B cell (primary cell): Measurements from ENCODE around the gene WASF3. TPM values are rescaled to one million over a fixed set of nuclear protein-coding genes. Genes with fewer than 3 reads are reported as not detected.

ENCODE experiments used
- ATAC-seq: fragments of 200-7000 bp; cut with Tn5 transposase; one replicate; pipeline ENCODE4 v1.10.0; 2021; ENCODE audit warnings: low read depth, mild to moderate bottlenecking, moderate number of reproducible peaks, moderate library complexity
- CTCF ChIA-PET: fragments of 350-600 bp; sonication (Branson Sonifier 250); formaldehyde crosslinking; loops from one replicate; lab custom pipeline; 2021; ENCODE audit warnings: antibody characterized with exemption, inconsistent platforms; lab: Charles Lee
- POLR2A ChIA-PET: fragments of 350-600 bp; sonication (Branson Sonifier 250); formaldehyde crosslinking; loops from one replicate; lab custom pipeline; 2021; ENCODE audit warnings: antibody characterized with exemption; lab: Charles Lee
- DNase-seq: peaks from one replicate; pipeline ENCODE4 v3.0.0; 2013
- H2AFZ ChIP-seq: 2 replicates; pipeline ENCODE4 v1.6.1; 2012; ENCODE audit warnings: mild to moderate bottlenecking, low read depth, low read length; ENCODE audit not compliant: insufficient read depth, poor library complexity, severe bottlenecking
- H3K27ac ChIP-seq, 2 donors: 1 replicate in 1 of 2; 2 replicates in 1 of 2; pipeline ENCODE4 v1.5.1; 2012 to 2013; ENCODE audit warnings: low read length in 2 of 2, mild to moderate bottlenecking in 2 of 2, moderate library complexity in 1 of 2
- H3K27me3 ChIP-seq, 4 experiments: fragments of 200-600 bp in 1 of 4; sonication (generic) in 1 of 4; replicated peaks in 1 of 4; 1 replicate in 2 of 4; 2 replicates in 2 of 4; pipeline versions ENCODE4 v1.6.1 to v1.7.0; 2013 to 2016; ENCODE audit warnings: low read length in 3 of 4, mild to moderate bottlenecking in 2 of 4, mixed read lengths in 1 of 4, moderate library complexity in 1 of 4; ENCODE audit not compliant: insufficient read depth in 4 of 4, control insufficient read depth in 3 of 4; ENCODE audit errors: control extremely low read depth in 1 of 4
- H3K36me3 ChIP-seq, 2 experiments: replicated peaks in 1 of 2; 1 replicate in 1 of 2; 2 replicates in 1 of 2; pipeline versions ENCODE4 v1.6.1 to v1.7.1; 2013; ENCODE audit warnings: low read length in 1 of 2; ENCODE audit not compliant: insufficient read depth in 2 of 2, control insufficient read depth in 1 of 2; ENCODE audit errors: control extremely low read depth in 1 of 2, extremely low read depth in 1 of 2
- H3K4me1 ChIP-seq, 2 donors: fragments of 200-600 bp in 1 of 2; sonication (generic) in 1 of 2; 1 replicate in 1 of 2; 2 replicates in 1 of 2; pipeline versions ENCODE4 v1.5.1 to v1.6.1; 2013 to 2017; ENCODE audit warnings: low read length in 2 of 2; ENCODE audit not compliant: control insufficient read depth in 2 of 2, insufficient read depth in 2 of 2
- H3K4me2 ChIP-seq: replicated peaks from 2 replicates; pipeline ENCODE3; 2012; ENCODE audit warnings: mild to moderate bottlenecking, low read depth, low read length; ENCODE audit not compliant: poor library complexity, severe bottlenecking
- H3K4me3 ChIP-seq, 5 experiments: fragments of 200-600 bp in 1 of 5; sonication (generic) in 1 of 5; 1 replicate in 3 of 5; 2 replicates in 2 of 5; pipeline versions ENCODE4 v1.5.1 to v1.7.0; 2011 to 2016; ENCODE audit warnings: low read length in 4 of 5, mild to moderate bottlenecking in 4 of 5, low read depth in 2 of 5, control low read depth in 1 of 5, moderate library complexity in 1 of 5; ENCODE audit not compliant: insufficient read depth in 1 of 5; ENCODE audit errors: control extremely low read depth in 1 of 5, extremely low read depth in 1 of 5
- H3K79me2 ChIP-seq: fragments of 200-600 bp; sonication (generic); one replicate; pipeline ENCODE4 v1.6.0; 2016; ENCODE audit warnings: low read length; ENCODE audit not compliant: control insufficient read depth, insufficient read depth
- H3K9ac ChIP-seq: fragments of 200-600 bp; sonication (generic); 2 replicates; pipeline ENCODE4 v1.6.1; 2017; ENCODE audit warnings: mild to moderate bottlenecking, low read length, moderate library complexity
- H3K9me3 ChIP-seq, 3 donors: one replicate each; pipeline versions ENCODE4 v1.6.1 to v1.7.1; 2013; ENCODE audit warnings: low read length in 2 of 3; ENCODE audit not compliant: control insufficient read depth in 2 of 3, insufficient read depth in 1 of 3; ENCODE audit errors: control extremely low read depth in 1 of 3
- H4K20me1 ChIP-seq: 2 replicates; pipeline ENCODE4 v1.6.0; 2012; ENCODE audit warnings: mild to moderate bottlenecking, low read length; ENCODE audit not compliant: insufficient read depth, control insufficient read depth, poor library complexity, severe bottlenecking
- H3K27ac Mint-ChIP-seq: one replicate; pipeline ENCODE4 v1.8.0; 2021; ENCODE audit warnings: mixed read lengths
- H3K27me3 Mint-ChIP-seq: one replicate; pipeline ENCODE4 v1.8.0; 2021; ENCODE audit warnings: mixed read lengths
- H3K4me1 Mint-ChIP-seq: one replicate; pipeline ENCODE4 v1.8.0; 2021; ENCODE audit warnings: mixed read lengths
- H3K4me3 Mint-ChIP-seq: one replicate; pipeline ENCODE4 v1.8.0; 2021; ENCODE audit warnings: mixed read lengths
- H3K9me3 Mint-ChIP-seq: one replicate; pipeline ENCODE4 v1.8.0; 2022; ENCODE audit warnings: mixed read lengths; ENCODE audit not compliant: insufficient read depth
- CTCF ChIP-seq: fragments of 200-600 bp; IDR thresholded peaks from one replicate; pipeline ENCODE4 v1.8.0; 2022; ENCODE audit warnings: antibody characterized with exemption, mild to moderate bottlenecking
- EZH2 ChIP-seq: IDR thresholded peaks from 2 replicates; pipeline ENCODE4 v1.6.1; 2012; ENCODE audit warnings: borderline replicate concordance, low read depth, mild to moderate bottlenecking, moderate library complexity, low read length; ENCODE audit not compliant: insufficient read depth, poor library complexity, severe bottlenecking
- WGBS: methylation state at CpG from one replicate; pipeline ENCODE4 v1.1.5; 2013; ENCODE audit warnings: missing lambda C conversion rate; ENCODE audit not compliant: insufficient coverage; 5-methylcytosine and 5-hydroxymethylcytosine counted together
- intact Hi-C: fragments of 100-400 bp; cut with micrococcal nuclease; formaldehyde crosslinking; loops from one replicate; pipeline ENCODE4 v1.10.0; 2022
- polyA plus RNA-seq: library from polyadenylated mRNA; depleted of rRNA; stranded (reverse); fragments of >200 nt; gene quantifications from 2 replicates; pipeline ENCODE4 v1.2.3, GENCODE V29; 2012
- total RNA-seq, 2 donors: library from RNA; stranded (reverse); fragments of 120-200 nt in 1 of 2; gene quantifications; 1 replicate in 1 of 2; 2 replicates in 1 of 2; pipeline versions ENCODE4 v1.2.3 to v1.2.4, GENCODE V29; 2013 to 2022

WASF3 gene
- total and polyA plus RNA-seq, 2 donors (not counting 1 experiment from before 2014, with no cell fraction given): 0.18 to 0.89 TPM

- no peak overlapping the region for H3K4me2 ChIP-seq
- H2AFZ ChIP-seq: no peak overlapping the region
- H3K9me3 ChIP-seq: peaks cover 2 to 10% (median 7%) of the 10 kb centered on the region in 3 donors
- H3K36me3 ChIP-seq: no peaks in the 10 kb centered on the region
- intact Hi-C loops: no loop called here
- H3K4me3 Mint-ChIP-seq: no peak overlapping the region
- H3K9ac ChIP-seq: no peak overlapping the region
- no peak overlapping the region for H3K27ac Mint-ChIP-seq
- ChIA-PET CTCF (interaction anchor here (1.9 kb wide), 1 partner anchor 12 kb away, joined by 9 read pairs; no protein-coding TSS in a partner anchor), POLR2A (no interaction called here)
- no peak overlapping the region for H3K27ac ChIP-seq
- H3K4me3 ChIP-seq: no peak overlapping the region
- ATAC-seq: no peak
- WGBS: 100% methylated on average over 2 of the region's 2 CpGs
- no peak for DNase-seq
- H3K27me3 Mint-ChIP-seq: peaks cover 10% of the 10 kb centered on the region
- TF ChIP-seq CTCF (no peak), EZH2 (no peak)
- no peaks in the 10 kb centered on the region for H3K9me3 Mint-ChIP-seq
- no peaks in the 10 kb centered on the region for H3K4me1 Mint-ChIP-seq
- no peaks in the 10 kb centered on the region for H4K20me1 ChIP-seq
- H3K4me1 ChIP-seq: no peaks in the 10 kb centered on the region
- H3K27me3 ChIP-seq: no peaks in the 10 kb centered on the region
- H3K79me2 ChIP-seq: no peaks in the 10 kb centered on the region
These were observed 128.8 kb downstream of the WASF3 start for GRCh38 chr13:26686285-26686684.

DNA sequence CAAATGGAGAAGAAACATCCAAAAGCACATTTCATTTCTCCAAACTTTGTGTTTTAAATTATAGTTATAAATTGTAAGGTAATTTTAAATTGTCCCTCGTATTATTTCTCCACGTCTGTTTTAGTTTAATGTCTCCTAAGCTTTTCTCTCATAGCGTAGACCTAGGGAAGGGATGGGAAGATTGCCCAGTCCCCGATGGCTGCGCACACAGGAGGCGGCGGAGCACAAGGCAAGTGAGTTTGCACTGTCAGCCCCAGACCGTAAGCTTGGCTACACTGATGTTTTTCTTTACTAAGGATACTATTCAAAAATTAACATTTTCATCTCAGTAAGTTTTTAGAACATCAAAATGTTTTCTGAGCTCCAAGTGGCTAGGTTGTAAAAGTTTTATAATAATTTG is 130.8 kb downstream of the WASF3 start:
- no CpG with 5 or more reads among the region's 8 CpGs for WGBS
- Histone ChIP-seq H3K4me3 (no peak overlapping the region), H3K36me3 (no peaks in the 10 kb centered on the region), H3K79me2 (no peaks in the 10 kb centered on the region), H3K4me1 (no peaks in the 10 kb centered on the region), H3K4me2 (no peak overlapping the region), H4K20me1 (no peaks in the 10 kb centered on the region), H3K9me3 (peaks cover 2 to 17% (median 11%) of the 10 kb centered on the region in 3 donors), H3K27me3 (no peaks in the 10 kb centered on the region), H2AFZ (no peak overlapping the region), H3K9ac (no peak overlapping the region), H3K27ac (no peak overlapping the region)
- Mint-ChIP-seq H3K9me3 (peaks cover 5% of the 10 kb centered on the region), H3K27ac (no peak overlapping the region), H3K27me3 (peaks cover 6% of the 10 kb centered on the region), H3K4me3 (no peak overlapping the region), H3K4me1 (no peaks in the 10 kb centered on the region)
- intact Hi-C loops: no loop called here
- ChIA-PET CTCF (interaction anchor here (1.5 kb wide), 1 partner anchor 14 kb away, joined by 5 read pairs; no protein-coding TSS in a partner anchor), POLR2A (no interaction called here)
- ATAC-seq (no peak), DNase-seq (no peak)
- no peak for TF ChIP-seq CTCF
- TF ChIP-seq EZH2: no peak
